HUES48 (cell line): Measurements from ENCODE around the gene RPUSD1.

Source experiments
- H3K27ac ChIP-seq: one replicate; pipeline ENCODE4 v1.7.0; 2013; ENCODE audit warnings: low read depth, low read length, inconsistent platforms
- H3K27me3 ChIP-seq: 2 replicates; pipeline ENCODE4 v1.6.1; 2013; ENCODE audit warnings: mild to moderate bottlenecking, low read length; ENCODE audit not compliant: control insufficient read depth, insufficient read depth
- H3K36me3 ChIP-seq: 2 replicates; pipeline ENCODE4 v1.6.1; 2013; ENCODE audit warnings: low read length; ENCODE audit not compliant: control insufficient read depth, insufficient read depth
- H3K4me1 ChIP-seq: 2 replicates; pipeline ENCODE4 v1.6.1; 2013; ENCODE audit warnings: mild to moderate bottlenecking, low read length; ENCODE audit not compliant: control insufficient read depth, insufficient read depth
- H3K4me3 ChIP-seq: 2 replicates; pipeline ENCODE4 v1.5.1; 2013; ENCODE audit warnings: mild to moderate bottlenecking, low read depth, low read length
- H3K9ac ChIP-seq: 2 replicates; pipeline ENCODE4 v1.6.1; 2013; ENCODE audit warnings: mild to moderate bottlenecking, low read depth, low read length, moderate library complexity
- H3K9me3 ChIP-seq: 2 replicates; pipeline ENCODE4 v1.6.1; 2013; ENCODE audit warnings: low read length; ENCODE audit not compliant: control insufficient read depth, insufficient read depth

The RPUSD1 gene

DNA sequence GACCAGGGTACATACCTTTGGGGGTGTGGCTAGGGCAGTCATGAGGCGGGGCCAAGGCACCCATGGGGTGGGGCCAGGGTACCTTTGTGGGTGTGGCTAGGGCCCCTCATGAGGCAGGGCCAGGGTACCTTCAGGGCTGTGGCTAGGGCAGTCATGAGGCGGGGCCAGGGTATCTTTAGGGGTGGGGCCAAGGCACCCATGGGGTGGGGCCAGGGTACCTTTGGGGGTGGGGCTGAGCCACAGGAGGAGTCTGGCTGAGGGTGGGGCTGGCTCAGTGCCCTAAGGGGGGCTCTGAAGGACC is 8.9 kb upstream of the RPUSD1 start:
- Histone ChIP-seq H3K36me3 (peaks cover 34% of the 10 kb centered on the region), H3K27ac (no peak overlapping the region), H3K9me3 (no peaks in the 10 kb centered on the region), H3K4me3 (no peak overlapping the region), H3K4me1 (peaks cover 3% of the 10 kb centered on the region; the same call in 1 of the 2 replicates), H3K9ac (no peak overlapping the region), H3K27me3 (peaks cover 10% of the 10 kb centered on the region)

DNA sequence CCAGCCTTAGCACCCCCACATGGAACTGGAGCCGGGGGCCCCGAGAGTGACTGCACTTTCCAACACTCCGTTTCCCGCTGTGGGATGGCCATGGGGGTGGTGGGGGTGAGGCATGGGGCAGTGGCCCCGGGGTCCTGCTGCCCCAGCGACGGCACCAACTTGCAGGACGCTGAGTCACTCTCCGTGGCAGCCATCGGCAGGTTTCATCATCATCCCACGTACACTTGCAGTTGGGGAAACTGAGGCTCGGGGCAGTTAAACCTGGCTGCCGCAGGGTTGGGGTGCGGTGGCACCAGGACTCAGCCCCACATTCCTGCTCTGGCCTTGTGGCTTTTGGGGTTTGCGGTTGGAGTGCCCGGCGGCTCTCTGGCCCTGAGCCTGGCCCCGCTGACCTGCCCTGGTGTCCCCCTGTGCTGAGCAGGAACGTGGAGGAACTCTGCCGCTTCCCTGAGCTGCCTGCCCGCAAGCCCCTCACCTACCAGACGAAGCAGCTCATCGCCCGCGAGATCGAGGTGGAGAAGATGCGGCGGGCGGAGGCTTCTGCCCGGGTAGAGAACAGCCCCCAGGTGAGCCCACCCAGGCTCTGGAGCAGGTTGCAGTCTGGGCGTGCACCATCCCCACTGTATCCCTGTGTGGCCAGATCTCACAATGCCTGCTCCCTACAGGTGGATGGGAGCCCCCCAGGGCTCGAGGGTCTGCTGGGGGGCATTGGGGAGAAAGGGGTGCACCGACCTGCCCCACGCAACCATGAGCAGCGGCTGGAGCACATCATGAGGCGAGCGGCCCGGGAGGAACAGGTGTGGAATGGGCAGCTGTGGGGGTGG is 8.3 kb upstream of the RPUSD1 start:
- Histone ChIP-seq H3K36me3 (peaks cover 40% of the 10 kb centered on the region), H3K27me3 (peaks cover 5% of the 10 kb centered on the region), H3K4me1 (peaks cover 3% of the 10 kb centered on the region; the same call in 1 of the 2 replicates), H3K4me3 (no peak overlapping the region), H3K9ac (no peak overlapping the region), H3K9me3 (no peaks in the 10 kb centered on the region), H3K27ac (no peak overlapping the region)

- Histone ChIP-seq H3K9me3 (no peaks in the 10 kb centered on the region), H3K36me3 (peaks cover 48% of the 10 kb centered on the region), H3K27me3 (no peaks in the 10 kb centered on the region), H3K9ac (no peak overlapping the region), H3K4me3 (no peak overlapping the region), H3K4me1 (no peaks in the 10 kb centered on the region; the same call in 1 of the 2 replicates), H3K27ac (no peak overlapping the region)
These were observed 7.5 kb upstream of the RPUSD1 start for GRCh38 chr16:795580-796229.

- Histone ChIP-seq H3K27me3 (no peaks in the 10 kb centered on the region), H3K9ac (no peak overlapping the region), H3K9me3 (no peaks in the 10 kb centered on the region), H3K4me1 (no peaks in the 10 kb centered on the region), H3K36me3 (peaks cover 56% of the 10 kb centered on the region), H3K4me3 (no peak overlapping the region), H3K27ac (no peak overlapping the region)
These were observed 6.8 kb upstream of the RPUSD1 start for GRCh38 chr16:794853-795466.

DNA sequence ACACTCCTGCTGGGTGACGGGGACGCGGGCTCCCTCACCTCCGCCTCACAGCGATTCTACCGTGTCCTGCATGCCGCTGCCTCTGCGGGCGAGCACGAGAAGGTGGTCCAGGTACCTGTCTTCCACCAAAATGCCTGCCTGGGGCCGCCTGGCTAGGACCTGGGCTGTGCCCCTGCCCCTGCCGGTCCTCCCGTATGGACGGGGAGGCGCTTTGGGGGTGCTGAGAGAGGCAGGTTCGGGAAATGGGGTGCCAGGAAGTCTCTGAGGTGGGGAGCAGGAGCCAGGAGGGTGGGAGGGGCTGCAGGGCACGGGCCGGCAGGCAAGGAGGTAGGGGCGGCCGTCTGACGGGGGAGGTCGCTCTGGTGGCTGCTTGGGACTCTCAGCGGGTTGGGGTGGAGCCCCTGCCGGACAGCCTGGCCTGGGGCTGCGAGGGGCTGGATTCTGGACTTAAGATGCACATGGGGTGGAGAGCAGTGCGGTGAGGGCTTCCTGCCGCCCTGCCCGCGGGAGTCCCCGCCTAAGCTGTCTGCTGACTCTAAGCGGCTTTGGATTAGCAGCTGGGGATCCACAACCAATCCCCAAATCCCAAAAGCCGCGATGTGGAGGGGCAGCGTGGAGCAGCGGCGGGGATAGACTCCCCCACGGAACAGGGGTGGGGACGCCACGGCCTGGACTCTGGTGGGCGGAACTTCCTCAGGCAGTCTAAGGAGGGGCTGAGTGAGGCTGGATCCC is 6.1 kb upstream of the RPUSD1 start:
- no peaks in the 10 kb centered on the region for H3K27me3 ChIP-seq
- no peaks in the 10 kb centered on the region for H3K4me1 ChIP-seq
- H3K36me3 ChIP-seq, result peaks cover 62% of the 10 kb centered on the region
- no peaks in the 10 kb centered on the region for H3K9me3 ChIP-seq
- no peak overlapping the region for H3K9ac ChIP-seq
- H3K27ac ChIP-seq, result no peak overlapping the region
- no peak overlapping the region for H3K4me3 ChIP-seq

- Histone ChIP-seq H3K27ac (no peak overlapping the region), H3K36me3 (peaks cover 62% of the 10 kb centered on the region), H3K27me3 (no peaks in the 10 kb centered on the region), H3K4me1 (no peaks in the 10 kb centered on the region), H3K9ac (no peak overlapping the region), H3K4me3 (no peak overlapping the region), H3K9me3 (no peaks in the 10 kb centered on the region)
These were observed 5.2 kb upstream of the RPUSD1 start for GRCh38 chr16:793414-793813.

DNA sequence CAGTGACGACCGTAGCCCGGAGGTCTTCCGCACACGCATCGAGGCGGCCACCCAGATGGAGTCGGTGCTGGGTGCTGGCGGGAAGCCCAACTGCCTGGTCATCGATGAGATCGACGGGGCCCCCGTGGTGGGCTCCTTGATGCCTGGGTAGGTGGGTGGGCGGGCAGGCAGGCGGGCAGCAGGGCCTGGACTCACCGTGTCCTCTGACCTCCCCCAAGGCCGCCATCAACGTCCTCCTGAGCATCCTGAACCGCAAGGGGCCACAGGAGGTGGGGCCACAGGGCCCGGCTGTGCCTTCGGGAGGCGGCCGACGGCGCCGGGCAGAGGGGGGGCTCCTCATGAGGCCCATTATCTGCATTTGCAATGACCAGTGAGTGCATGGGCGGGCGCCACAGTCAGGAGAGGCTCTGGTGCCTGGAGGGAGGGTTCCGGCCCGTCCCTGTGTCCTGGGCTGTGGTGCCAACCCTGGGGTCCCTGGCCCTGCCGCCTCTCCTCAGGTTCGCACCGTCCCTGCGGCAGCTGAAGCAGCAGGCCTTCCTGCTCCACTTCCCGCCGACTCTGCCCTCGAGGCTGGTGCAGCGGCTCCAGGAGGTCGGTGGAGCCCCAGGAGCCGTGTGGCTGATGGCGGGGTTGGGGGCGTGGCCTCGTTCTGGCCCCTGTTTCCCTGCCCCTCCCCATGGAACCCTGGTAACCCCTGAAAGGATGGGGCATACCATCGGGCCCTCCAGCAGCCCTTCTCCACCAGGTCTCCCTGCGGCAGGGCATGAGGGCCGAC is 4.2 kb upstream of the RPUSD1 start:
- H3K4me3 ChIP-seq, result no peak overlapping the region
- no peak overlapping the region for H3K9ac ChIP-seq
- H3K4me1 ChIP-seq, result no peaks in the 10 kb centered on the region
- H3K9me3 ChIP-seq, result no peaks in the 10 kb centered on the region
- no peak overlapping the region for H3K27ac ChIP-seq
- no peaks in the 10 kb centered on the region for H3K27me3 ChIP-seq
- H3K36me3 ChIP-seq, result peaks cover 58% of the 10 kb centered on the region

DNA sequence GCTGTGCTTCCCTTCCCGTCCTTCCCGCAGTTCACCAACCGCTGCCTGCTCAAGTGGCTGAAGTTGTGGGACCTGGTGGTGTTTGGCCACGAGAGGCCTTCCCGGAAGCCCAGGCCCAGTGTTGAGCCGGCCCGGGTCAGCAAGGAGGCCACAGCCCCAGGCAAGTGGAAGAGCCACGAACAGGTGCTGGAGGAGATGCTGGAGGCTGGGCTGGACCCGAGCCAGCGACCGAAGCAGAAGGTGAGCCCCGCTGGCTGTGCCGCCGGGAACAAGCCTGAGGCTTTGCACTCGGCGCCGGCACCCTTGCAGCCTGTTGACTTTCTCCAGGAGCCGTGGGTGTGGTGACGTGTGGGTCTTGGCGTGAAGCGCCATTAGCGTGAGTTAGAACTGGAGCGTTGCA is 3.0 kb upstream of the RPUSD1 start:
- Histone ChIP-seq H3K27me3 (no peaks in the 10 kb centered on the region), H3K4me3 (no peak overlapping the region), H3K27ac (no peak overlapping the region), H3K9ac (no peak overlapping the region), H3K36me3 (peaks cover 61% of the 10 kb centered on the region), H3K4me1 (no peaks in the 10 kb centered on the region), H3K9me3 (no peaks in the 10 kb centered on the region)

DNA sequence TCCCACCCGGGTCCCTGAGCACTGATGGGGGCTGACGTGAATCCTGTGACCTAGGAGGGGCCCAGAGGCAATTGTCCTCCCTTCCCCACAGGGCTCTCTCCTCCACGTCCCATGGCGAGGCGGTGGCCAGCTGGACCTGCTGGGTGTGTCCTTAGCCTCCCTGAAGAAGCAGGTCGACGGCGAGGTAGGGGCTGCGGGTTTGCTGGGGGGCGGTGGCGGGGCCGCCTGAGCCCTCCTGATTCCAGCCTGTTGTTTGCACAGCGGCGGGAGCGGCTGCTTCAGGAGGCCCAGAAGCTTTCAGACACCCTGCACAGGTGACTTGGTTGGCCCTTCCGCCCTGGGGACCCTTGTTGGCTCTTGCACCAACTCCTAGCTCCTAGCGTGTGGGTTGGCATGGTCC is 1.9 kb upstream of the RPUSD1 start:
- peaks cover 58% of the 10 kb centered on the region for H3K36me3 ChIP-seq
- no peaks in the 10 kb centered on the region for H3K4me1 ChIP-seq
- H3K27me3 ChIP-seq, result no peaks in the 10 kb centered on the region
- no peak overlapping the region for H3K4me3 ChIP-seq
- no peaks in the 10 kb centered on the region for H3K9me3 ChIP-seq
- no peak overlapping the region for H3K9ac ChIP-seq
- H3K27ac ChIP-seq, result no peak overlapping the region

GRCh38 chr16:789191-789850 is 1.1 kb upstream of the RPUSD1 start:
- Histone ChIP-seq H3K4me3 (peak overlapping the region; percentile 98), H3K36me3 (peaks cover 58% of the 10 kb centered on the region), H3K4me1 (no peaks in the 10 kb centered on the region), H3K27me3 (no peaks in the 10 kb centered on the region), H3K9me3 (no peaks in the 10 kb centered on the region), H3K27ac (peak overlapping the region; percentile 78), H3K9ac (peak overlapping the region; percentile 70; the same call in 1 of the 2 replicates)
